Right forelimb (tissue), 1 donor: ENCODE results near the gene CHL1.

Experiments
- DNase-seq: peaks from one replicate; pipeline ENCODE4 v3.0.0-alpha.2; 2018

The CHL1 gene

GRCh38 chr3:228442-229182 lies 32.0 kb downstream of the CHL1 start:
- DNase-seq, result no peak

GRCh38 chr3:229183-229661 lies 32.7 kb downstream of the CHL1 start:
- DNase-seq, result no peak

GRCh38 chr3:236881-237280 lies 40.3 kb downstream of the CHL1 start:
- no peak for DNase-seq

- no peak for DNase-seq
These were observed 46.2 kb downstream of the CHL1 start for GRCh38 chr3:242602-243355.

- no peak for DNase-seq
These were observed 46.8 kb downstream of the CHL1 start for GRCh38 chr3:243356-243725.

GRCh38 chr3:244041-244440 lies 47.5 kb downstream of the CHL1 start:
- no peak for DNase-seq

- no peak for DNase-seq
These were observed 51.4 kb downstream of the CHL1 start for GRCh38 chr3:247916-248315.

- no peak for DNase-seq
These were observed 52.4 kb downstream of the CHL1 start for GRCh38 chr3:248864-249520.

GRCh38 chr3:249587-250262 lies 53.2 kb downstream of the CHL1 start:
- DNase-seq, result no peak

- DNase-seq, result no peak
These were observed 59.9 kb downstream of the CHL1 start for GRCh38 chr3:256501-256900.

GRCh38 chr3:257826-258225 lies 61.3 kb downstream of the CHL1 start:
- DNase-seq, result no peak

GRCh38 chr3:260898-261297 lies 64.3 kb downstream of the CHL1 start:
- DNase-seq, result no peak

GRCh38 chr3:263393-263792 lies 66.8 kb downstream of the CHL1 start:
- DNase-seq, result no peak

- no peak for DNase-seq
These were observed 68.0 kb downstream of the CHL1 start for GRCh38 chr3:264394-265156.

- DNase-seq, result no peak
These were observed 70.5 kb downstream of the CHL1 start for GRCh38 chr3:267101-267500.

- no peak for DNase-seq
These were observed 74.1 kb downstream of the CHL1 start for GRCh38 chr3:270688-271087.

GRCh38 chr3:274927-275326 lies 78.4 kb downstream of the CHL1 start:
- no peak for DNase-seq

GRCh38 chr3:277873-278272 lies 81.3 kb downstream of the CHL1 start:
- DNase-seq, result no peak

GRCh38 chr3:278300-279064 lies 81.9 kb downstream of the CHL1 start:
- DNase-seq, result no peak

GRCh38 chr3:279325-279724 lies 82.8 kb downstream of the CHL1 start:
- DNase-seq, result no peak

GRCh38 chr3:280681-281080 lies 84.1 kb downstream of the CHL1 start:
- DNase-seq, result no peak

GRCh38 chr3:284322-284721 lies 87.8 kb downstream of the CHL1 start:
- no peak for DNase-seq
